ENCODE data around the gene IFRD2.

- no peak for TF ChIP-seq POLR2AphosphoS5 (IDR thresholded peaks at IDR 0.05)
- TF ChIP-seq CTCF (IDR thresholded peaks at IDR 0.05), result no peak
These were observed 5.7 kb downstream of the IFRD2 start for GRCh38 chr3:50286322-50287227.
